ENCODE measurements around the gene PRKN. TPM values are rescaled to one million over a fixed set of nuclear protein-coding genes. Genes with fewer than 3 reads are reported as not detected.

Gene PRKN
- total RNA-seq, 2 donors from 2014 or later, result 7.6 to 7.9 TPM

- intact Hi-C loops (cut with DNase I), result no loop called here
- DNase-seq (ENCODE audit: low spot score), result no peak
Measured at GRCh38 chr6:162292915-162293314, 434.7 kb downstream of the PRKN start.

GRCh38 chr6:162290846-162291465 lies 436.6 kb downstream of the PRKN start:
- no peak for DNase-seq (ENCODE audit: low spot score)
- intact Hi-C loops (cut with DNase I), result no loop called here

GRCh38 chr6:162289972-162290371 lies 437.6 kb downstream of the PRKN start:
- intact Hi-C loops (cut with DNase I), result no loop called here

GRCh38 chr6:162273986-162274385 lies 453.6 kb downstream of the PRKN start:
- no peak for DNase-seq (ENCODE audit: low spot score)
- intact Hi-C loops (cut with DNase I), result no loop called here

More at GRCh38 chr6:162289972-162290371, 437.6 kb downstream of the PRKN start:
- DNase-seq (ENCODE audit: low spot score), result no peak

GRCh38 chr6:162271922-162272321 lies 455.6 kb downstream of the PRKN start:
- DNase-seq (ENCODE audit: low spot score), result no peak
- intact Hi-C loops (cut with DNase I), result no loop called here

GRCh38 chr6:162270966-162271365 lies 456.6 kb downstream of the PRKN start:
- DNase-seq (ENCODE audit: low spot score), result no peak
- intact Hi-C loops (cut with DNase I), result no loop called here

GRCh38 chr6:162267641-162268040 lies 459.9 kb downstream of the PRKN start:
- intact Hi-C loops (cut with DNase I), result no loop called here
- no peak for DNase-seq (ENCODE audit: low spot score)

- intact Hi-C loops (cut with DNase I), result no loop called here
- DNase-seq (ENCODE audit: low spot score), result no peak
Measured at GRCh38 chr6:162267126-162267525, 460.4 kb downstream of the PRKN start.

GRCh38 chr6:162264581-162264980 lies 463.0 kb downstream of the PRKN start:
- DNase-seq (ENCODE audit: low spot score), result no peak
- intact Hi-C loops (cut with DNase I), result no loop called here

- intact Hi-C loops (cut with DNase I), result no loop called here
- DNase-seq (ENCODE audit: low spot score), result no peak
Measured at GRCh38 chr6:162262466-162263196, 464.9 kb downstream of the PRKN start.

- intact Hi-C loops (cut with DNase I), result no loop called here
- DNase-seq (ENCODE audit: low spot score), result no peak
Measured at GRCh38 chr6:162261598-162261997, 466.0 kb downstream of the PRKN start.

GRCh38 chr6:162260027-162260426 lies 467.5 kb downstream of the PRKN start:
- intact Hi-C loops (cut with DNase I), result no loop called here

GRCh38 chr6:162258647-162259046 lies 468.9 kb downstream of the PRKN start:
- DNase-seq (ENCODE audit: low spot score), result no peak
- intact Hi-C loops (cut with DNase I), result no loop called here

More at GRCh38 chr6:162260027-162260426, 467.5 kb downstream of the PRKN start:
- DNase-seq (ENCODE audit: low spot score), result no peak

- no peak for DNase-seq (ENCODE audit: low spot score)
- intact Hi-C loops (cut with DNase I), result no loop called here
Measured at GRCh38 chr6:162256361-162256760, 471.2 kb downstream of the PRKN start.

- no peak for DNase-seq (ENCODE audit: low spot score)
- intact Hi-C loops (cut with DNase I), result no loop called here
Measured at GRCh38 chr6:162251257-162251656, 476.3 kb downstream of the PRKN start.

GRCh38 chr6:162249907-162250642 lies 477.5 kb downstream of the PRKN start:
- intact Hi-C loops (cut with DNase I), result no loop called here
- no peak for DNase-seq (ENCODE audit: low spot score)

- DNase-seq (ENCODE audit: low spot score), result no peak
Measured at GRCh38 chr6:162245830-162246420, 481.6 kb downstream of the PRKN start.

GRCh38 chr6:162244031-162244430 lies 483.5 kb downstream of the PRKN start:
- intact Hi-C loops (cut with DNase I), result no loop called here
- DNase-seq (ENCODE audit: low spot score), result no peak

More at GRCh38 chr6:162245830-162246420, 481.6 kb downstream of the PRKN start:
- intact Hi-C loops (cut with DNase I), result no loop called here

- intact Hi-C loops (cut with DNase I), result no loop called here
- no peak for DNase-seq (ENCODE audit: low spot score)
Measured at GRCh38 chr6:162242915-162243314, 484.7 kb downstream of the PRKN start.

GRCh38 chr6:162239330-162239729 lies 488.2 kb downstream of the PRKN start:
- DNase-seq (ENCODE audit: low spot score), result no peak
- intact Hi-C loops (cut with DNase I), result no loop called here
